ENCODE measurements around the gene NFIA.

- no peak for TF ChIP-seq EZH2 (IDR thresholded peaks at IDR 0.05; ENCODE audit: low read length, unreplicated experiment)
- no peak for TF ChIP-seq EZH2phosphoT487 (IDR thresholded peaks at IDR 0.05; ENCODE audit: borderline replicate concordance, low read length)
Observed at GRCh38 chr1:61358770-61359455, 276.6 kb downstream of the NFIA start.

Measured in PC-3 (cell line).